A549 (cell line): ENCODE measurements around the gene PLEKHA6. TPM values are rescaled to one million over a fixed set of nuclear protein-coding genes. Genes with fewer than 3 reads are reported as not detected.

Experiments used
- ATAC-seq, 2 experiments: fragments of 200-7000 bp in 1 of 2; fragments of >200 bp in 1 of 2; cut with Nextera tagmentation in 1 of 2; cut with Tn5 transposase in 1 of 2; 3 replicates each; pipeline versions ENCODE4 v1.8.0 to v1.9.1; 2018 to 2020; ENCODE audit warnings: mild to moderate bottlenecking in 1 of 2, moderate library complexity in 1 of 2
- CTCF ChIA-PET: fragments of 300-600 bp; sonication (Branson Sonifier 250); formaldehyde crosslinking; extraction: SDS; loops from one replicate; lab custom pipeline; 2021; ENCODE audit warnings: antibody characterized with exemption, inconsistent platforms; lab: Yijun Ruan, JAX
- POLR2A ChIA-PET: fragments of 350-600 bp; formaldehyde crosslinking; extraction: SDS; loops from one replicate; lab custom pipeline; 2021; ENCODE audit warnings: antibody characterized with exemption, inconsistent platforms; lab: Yijun Ruan, JAX
- DNase-seq, 2 experiments: peaks; one replicate each; pipeline versions ENCODE4 v3.0.0 to v3.0.0-alpha.2; 2011 to 2016; ENCODE audit warnings: low read depth in 1 of 2, low spot score in 1 of 2
- FAIRE-seq: peaks from 2 replicates; lab custom pipeline; 2011; peaks lifted over from hg19 to GRCh38; lab: Jason Lieb, UNC
- H3K27ac ChIP-seq, 2 experiments: fragments of >200 bp; sonication (Bioruptor Twin); formaldehyde crosslinking; 3 replicates each; pipeline ENCODE4 v1.5.1; 2016 to 2017
- H3K4me1 ChIP-seq: fragments of >200 bp; sonication (Bioruptor Twin); formaldehyde crosslinking; 3 replicates; pipeline ENCODE4 v1.6.1; 2016
- H3K4me2 ChIP-seq: fragments of >200 bp; sonication (Bioruptor Twin); formaldehyde crosslinking; 3 replicates; pipeline ENCODE4 v1.6.1; 2016
- H3K4me3 ChIP-seq: fragments of >200 bp; sonication (Bioruptor Twin); formaldehyde crosslinking; 3 replicates; pipeline ENCODE4 v1.5.1; 2016
- H3K9me3 ChIP-seq: fragments of >200 bp; sonication (Bioruptor Twin); formaldehyde crosslinking; 3 replicates; pipeline ENCODE4 v1.6.1; 2016
- BHLHE40 ChIP-seq: IDR thresholded peaks from 2 replicates; pipeline ENCODE4 v1.6.1; 2012; ENCODE audit warnings: low read depth, low read length, inconsistent platforms
- CBX2 ChIP-seq: fragments of 200-600 bp; sonication (generic); IDR thresholded peaks from 2 replicates; pipeline ENCODE4 v1.6.1; 2016; ENCODE audit warnings: low read depth, mild to moderate bottlenecking, borderline replicate concordance
- CHD2 ChIP-seq: fragments of 150-350 bp; IDR thresholded peaks from 2 replicates; pipeline ENCODE4 v1.6.1; 2014; ENCODE audit warnings: low read length; ENCODE audit not compliant: partially characterized antibody
- CTCF ChIP-seq: fragments of >200 bp; sonication (Bioruptor Twin); formaldehyde crosslinking; IDR thresholded peaks from 3 replicates; pipeline ENCODE4 v1.5.1; 2016
- E2F6 ChIP-seq: IDR thresholded peaks from 2 replicates; pipeline ENCODE4 v1.6.1; 2012; ENCODE audit warnings: low read depth, borderline replicate concordance
- FOSL2 ChIP-seq, 2 experiments: fragments of 450-650 bp in 1 of 2; fragments of >200 bp in 1 of 2; sonication (Bioruptor Twin) in 1 of 2; formaldehyde crosslinking; IDR thresholded peaks; 2 replicates each; pipeline versions ENCODE4 v1.5.0 to v1.6.1; 2016 to 2020; ENCODE audit warnings: mild to moderate bottlenecking in 1 of 2, moderate library complexity in 1 of 2
- FOXS1 ChIP-seq: fragments of 250-450 bp; sonication (Bioruptor Pico); IDR thresholded peaks from 2 replicates; pipeline ENCODE4 v1.5.0; 2020; ENCODE audit warnings: mild to moderate bottlenecking, moderate library complexity
- HDAC2 ChIP-seq: fragments of 200-600 bp; sonication (generic); IDR thresholded peaks from 2 replicates; pipeline ENCODE4 v1.6.1; 2016
- JUN ChIP-seq, 2 experiments: fragments of >200 bp; sonication (Bioruptor Twin); formaldehyde crosslinking; IDR thresholded peaks; 2 replicates in 1 of 2; 3 replicates in 1 of 2; pipeline ENCODE4 v1.6.1; 2016 to 2017
- JUNB ChIP-seq: fragments of >200 bp; sonication (Bioruptor Twin); formaldehyde crosslinking; IDR thresholded peaks from 2 replicates; pipeline ENCODE4 v1.6.1; 2016
- KDM5A ChIP-seq: fragments of 200-600 bp; sonication (generic); IDR thresholded peaks from 2 replicates; pipeline ENCODE4 v1.6.1; 2016; ENCODE audit warnings: antibody characterized with exemption, mild to moderate bottlenecking
- MYC ChIP-seq: IDR thresholded peaks from 2 replicates; pipeline ENCODE4 v1.6.1; 2012; ENCODE audit warnings: mild to moderate bottlenecking, inconsistent platforms, low read length, improper control_type of control experiment, borderline replicate concordance
- NR3C1 ChIP-seq: fragments of >200 bp; sonication (Bioruptor Twin); formaldehyde crosslinking; IDR thresholded peaks from 3 replicates; pipeline ENCODE4 v1.6.1; 2017
- POLR2A ChIP-seq: IDR thresholded peaks from 2 replicates; pipeline ENCODE4 v1.6.1; 2012; ENCODE audit warnings: mild to moderate bottlenecking, low read length
- RAD21 ChIP-seq, 2 experiments: fragments of >200 bp in 1 of 2; sonication (Bioruptor Twin) in 1 of 2; formaldehyde crosslinking in 1 of 2; IDR thresholded peaks in 1 of 2; conservative IDR thresholded peaks in 1 of 2; 2 replicates in 1 of 2; 3 replicates in 1 of 2; pipeline ENCODE4 v1.6.1; 2012 to 2018; ENCODE audit warnings: inconsistent platforms in 1 of 2
- RARB ChIP-seq: fragments of 250-450 bp; sonication (Bioruptor Pico); IDR thresholded peaks from 2 replicates; pipeline ENCODE4 v1.8.0; 2021; ENCODE audit warnings: mild to moderate bottlenecking, moderate library complexity
- RCOR1 ChIP-seq: fragments of 150-350 bp; IDR thresholded peaks from 2 replicates; pipeline ENCODE4 v1.6.1; 2014; ENCODE audit warnings: antibody characterized with exemption, low read length, low read depth
- SREBF2 ChIP-seq: fragments of 450-650 bp; IDR thresholded peaks from 2 replicates; pipeline ENCODE4 v1.6.1; 2014; ENCODE audit warnings: mild to moderate bottlenecking, moderate library complexity
- TFCP2L1 ChIP-seq: fragments of 250-450 bp; sonication (Bioruptor Pico); IDR thresholded peaks from 2 replicates; pipeline ENCODE4 v1.5.0; 2021; ENCODE audit warnings: mild to moderate bottlenecking
- USF2 ChIP-seq: fragments of 450-650 bp; IDR thresholded peaks from 2 replicates; pipeline ENCODE4 v1.6.1; 2014; ENCODE audit warnings: antibody characterized with exemption
- ZC3H11A ChIP-seq: fragments of 450-650 bp; IDR thresholded peaks from 2 replicates; pipeline ENCODE4 v1.6.1; 2014; ENCODE audit warnings: antibody characterized with exemption, mild to moderate bottlenecking
- WGBS: methylation state at CpG from one replicate; pipeline ENCODE4 v1.1.6; 2017; ENCODE audit errors: missing lambda C conversion rate; 5-methylcytosine and 5-hydroxymethylcytosine counted together
- polyA plus RNA-seq, 4 experiments: library from polyadenylated mRNA; depleted of rRNA in 3 of 4; stranded (reverse); fragments of >200 nt; fragmentation: RNase III in 1 of 4; extraction: RNeasy Plus Mini Kit Qiagen cat#74134 plus additional on column Dnase treatment in 1 of 4; gene quantifications; 2 replicates in 3 of 4; 3 replicates in 1 of 4; pipeline ENCODE4 v1.2.3, GENCODE V29; 2011 to 2017
- TF ChIP-seq, protein P1 (sequence below): fragments of >200 bp; sonication (Bioruptor Twin); formaldehyde crosslinking; IDR thresholded peaks from 2 replicates; pipeline ENCODE4 v1.6.1; 2016
- TF ChIP-seq, protein P2 (sequence below): IDR thresholded peaks from 2 replicates; pipeline ENCODE4 v1.6.1; 2012
- TF ChIP-seq, protein P3 (sequence below): IDR thresholded peaks from 2 replicates; pipeline ENCODE4 v1.6.1; 2012
- TF ChIP-seq, protein P4 (sequence below): fragments of 250-450 bp; sonication (Bioruptor Pico); IDR thresholded peaks from 2 replicates; pipeline ENCODE4 v1.5.0; 2021; ENCODE audit warnings: mild to moderate bottlenecking, moderate library complexity, borderline replicate concordance

The PLEKHA6 gene
- polyA plus RNA-seq, 2 of the 4 experiments (the other 2 are of a cell fraction), result 13.0 to 26.2 TPM

DNA sequence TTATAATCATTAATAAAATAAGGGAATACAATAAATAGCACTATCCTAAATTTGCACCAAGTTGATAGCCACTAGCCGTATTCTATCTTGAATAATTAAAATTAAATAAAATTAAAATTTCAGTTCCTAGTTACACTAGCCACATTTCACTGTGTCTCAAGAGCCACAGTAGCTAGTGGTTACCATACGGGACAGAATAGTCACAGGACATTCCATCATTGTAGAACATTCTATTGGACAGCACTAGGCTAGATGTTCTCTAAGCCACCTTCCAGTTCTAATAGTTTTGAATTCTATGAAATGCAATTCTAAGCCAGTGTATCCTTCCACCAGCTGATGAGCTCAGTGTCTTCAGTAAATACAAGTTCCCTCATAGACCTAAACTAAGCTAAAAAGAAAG is 74.8 kb downstream of the PLEKHA6 start (continued):
- TF ChIP-seq, protein P1, sequence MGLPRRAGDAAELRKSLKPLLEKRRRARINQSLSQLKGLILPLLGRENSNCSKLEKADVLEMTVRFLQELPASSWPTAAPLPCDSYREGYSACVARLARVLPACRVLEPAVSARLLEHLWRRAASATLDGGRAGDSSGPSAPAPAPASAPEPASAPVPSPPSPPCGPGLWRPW, result no peak
- no peak for TF ChIP-seq ZC3H11A

DNA sequence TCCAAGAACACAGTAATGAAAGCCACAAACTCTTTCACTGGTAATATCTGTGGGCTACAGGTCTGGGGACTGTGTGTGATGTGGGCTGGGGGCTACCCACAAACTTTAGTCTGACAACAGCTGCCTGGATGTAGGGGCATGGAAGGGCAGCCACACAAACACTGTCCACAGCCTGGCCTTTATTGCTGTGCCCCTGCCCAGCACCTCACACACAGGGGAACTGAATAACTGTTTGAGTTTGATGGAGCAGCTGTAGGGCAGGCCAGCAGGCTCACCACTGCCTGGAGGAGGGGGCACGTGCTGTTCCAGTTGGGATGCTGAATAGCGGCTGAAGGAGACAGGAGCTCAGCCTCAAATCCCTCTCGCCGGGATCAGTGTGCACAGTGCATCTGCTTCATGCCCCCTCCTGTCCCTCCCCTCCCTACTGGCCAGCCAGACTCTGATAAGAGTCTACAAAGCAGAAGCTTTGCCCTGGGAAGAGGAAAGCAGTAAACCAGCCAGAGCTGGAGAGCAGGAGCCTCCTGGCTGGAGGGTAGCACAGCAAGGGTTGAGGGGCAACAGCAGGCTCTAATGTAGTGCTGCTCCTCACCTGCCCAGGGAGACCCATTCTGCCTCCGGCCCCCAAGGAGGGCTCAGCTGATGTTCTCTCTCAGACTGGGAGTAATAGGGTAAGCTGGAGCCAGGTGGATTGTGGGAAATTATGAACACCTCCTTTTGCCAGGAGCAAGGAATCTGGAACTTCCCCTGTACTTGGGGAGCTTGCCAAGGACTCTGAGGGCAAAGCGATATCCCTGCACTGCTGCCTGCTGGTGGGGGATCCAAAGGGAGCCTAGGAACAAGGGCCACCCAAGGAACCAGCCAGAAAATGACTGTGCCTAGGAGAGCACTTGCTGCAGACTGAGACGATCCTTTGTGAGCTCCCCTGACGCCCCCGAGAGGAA is 75.7 kb downstream of the PLEKHA6 start:
- POLR2A ChIA-PET, result no interaction called here
- WGBS, result 68% methylated on average over 9 of the region's 9 CpGs
- Histone ChIP-seq H3K4me2 (peak overlapping the region; percentile 58), H3K4me3 (no peak overlapping the region), H3K9me3 (no peaks in the 10 kb centered on the region), H3K4me1 (peaks cover 65% of the 10 kb centered on the region), H3K27ac (peak overlapping the region; percentile 15 to 51; a peak in 4 of 6 replicates)
- CTCF ChIA-PET, result interaction anchor here (0.5 to 39.0 kb wide), 10 partner anchors 21 to 341 kb away, joined by 3 to 840 read pairs (median 4); partner anchors contain the start of gene PLEKHA6
- ATAC-seq, result no peak
- no peak for TF ChIP-seq CBX2
- TF ChIP-seq CTCF, result no peak
- no peak for TF ChIP-seq FOSL2 (IDR thresholded peaks at IDR 0.05)
- TF ChIP-seq FOSL2 (CRISPR knock-in tag; IDR thresholded peaks at IDR 0.05), result no peak
- TF ChIP-seq RCOR1, result no peak
- no peak for TF ChIP-seq FOXS1 (CRISPR knock-in tag)
- TF ChIP-seq, protein P2, sequence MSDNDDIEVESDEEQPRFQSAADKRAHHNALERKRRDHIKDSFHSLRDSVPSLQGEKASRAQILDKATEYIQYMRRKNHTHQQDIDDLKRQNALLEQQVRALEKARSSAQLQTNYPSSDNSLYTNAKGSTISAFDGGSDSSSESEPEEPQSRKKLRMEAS, result no peak
- no peak for TF ChIP-seq NR3C1
- TF ChIP-seq SREBF2, result no peak
- no peak for TF ChIP-seq HDAC2
- TF ChIP-seq KDM5A, result no peak
- no peak for TF ChIP-seq BHLHE40
- TF ChIP-seq, protein P3, sequence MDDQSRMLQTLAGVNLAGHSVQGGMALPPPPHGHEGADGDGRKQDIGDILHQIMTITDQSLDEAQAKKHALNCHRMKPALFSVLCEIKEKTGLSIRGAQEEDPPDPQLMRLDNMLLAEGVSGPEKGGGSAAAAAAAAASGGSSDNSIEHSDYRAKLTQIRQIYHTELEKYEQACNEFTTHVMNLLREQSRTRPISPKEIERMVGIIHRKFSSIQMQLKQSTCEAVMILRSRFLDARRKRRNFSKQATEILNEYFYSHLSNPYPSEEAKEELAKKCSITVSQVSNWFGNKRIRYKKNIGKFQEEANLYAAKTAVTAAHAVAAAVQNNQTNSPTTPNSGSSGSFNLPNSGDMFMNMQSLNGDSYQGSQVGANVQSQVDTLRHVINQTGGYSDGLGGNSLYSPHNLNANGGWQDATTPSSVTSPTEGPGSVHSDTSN, result no peak
- no peak for FAIRE-seq
- no peak for DNase-seq

- TF ChIP-seq MYC (no peak), E2F6 (no peak), JUNB (no peak), USF2 (no peak), SREBF2 (no peak), POLR2A (no peak), JUN (IDR thresholded peaks at IDR 0.05) (no peak), HDAC2 (no peak), RARB (CRISPR knock-in tag) (no peak), ZC3H11A (no peak), TFCP2L1 (no peak), RAD21 (conservative IDR thresholded peaks at IDR 0.05 in 1 of 2, IDR thresholded peaks at IDR 0.05 in 1 of 2) (no peak), CHD2 (no peak)
- TF ChIP-seq, protein P1, result no peak
- TF ChIP-seq, protein P4, sequence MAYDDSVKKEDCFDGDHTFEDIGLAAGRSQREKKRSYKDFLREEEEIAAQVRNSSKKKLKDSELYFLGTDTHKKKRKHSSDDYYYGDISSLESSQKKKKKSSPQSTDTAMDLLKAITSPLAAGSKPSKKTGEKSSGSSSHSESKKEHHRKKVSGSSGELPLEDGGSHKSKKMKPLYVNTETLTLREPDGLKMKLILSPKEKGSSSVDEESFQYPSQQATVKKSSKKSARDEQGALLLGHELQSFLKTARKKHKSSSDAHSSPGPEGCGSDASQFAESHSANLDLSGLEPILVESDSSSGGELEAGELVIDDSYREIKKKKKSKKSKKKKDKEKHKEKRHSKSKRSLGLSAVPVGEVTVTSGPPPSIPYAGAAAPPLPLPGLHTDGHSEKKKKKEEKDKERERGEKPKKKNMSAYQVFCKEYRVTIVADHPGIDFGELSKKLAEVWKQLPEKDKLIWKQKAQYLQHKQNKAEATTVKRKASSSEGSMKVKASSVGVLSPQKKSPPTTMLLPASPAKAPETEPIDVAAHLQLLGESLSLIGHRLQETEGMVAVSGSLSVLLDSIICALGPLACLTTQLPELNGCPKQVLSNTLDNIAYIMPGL, result no peak
- no peak overlapping the region for H3K4me3 ChIP-seq
- H3K27ac ChIP-seq, result peak overlapping the region in 1 of 2 experiments; percentile 51; a peak in 3 of 6 replicates
- H3K4me2 ChIP-seq, result peak overlapping the region; percentile 58
- H3K4me1 ChIP-seq, result peaks cover 64% of the 10 kb centered on the region
- DNase-seq (no peak), FAIRE-seq (no peak), ATAC-seq (no peak)
- CTCF ChIA-PET, result interaction anchor here (0.7 to 39.0 kb wide), 9 partner anchors 20 to 221 kb away, joined by 3 to 840 read pairs (median 4); partner anchors contain the start of gene PLEKHA6
- POLR2A ChIA-PET, result no interaction called here
- H3K9me3 ChIP-seq, result no peaks in the 10 kb centered on the region
- 53% methylated on average over 8 of the region's 11 CpGs for WGBS
These were observed 76.9 kb downstream of the PLEKHA6 start for GRCh38 chr1:204282761-204283221.
